HepG2 (cell line): ENCODE results near the gene L3MBTL4. TPM values are rescaled to one million over a fixed set of nuclear protein-coding genes. Genes with fewer than 3 reads are reported as not detected.

Experiments
- ATAC-seq: fragments of 200-7000 bp; cut with Tn5 transposase; 3 replicates; pipeline ENCODE4 v1.9.1; 2020; ENCODE audit warnings: mild to moderate bottlenecking, moderate library complexity
- BruUV-seq: library from RNA; stranded (reverse); fragments of 400-500 nt; replicated peaks from 2 replicates; lab custom pipeline; 2021; lab: Mats Ljungman, UMichigan
- CTCF ChIA-PET: fragments of 300-600 bp; formaldehyde crosslinking; extraction: SDS; loops from one replicate; lab custom pipeline; 2021; ENCODE audit warnings: low total read pairs, inconsistent platforms, low intra/inter-chr PET ratio; lab: Yijun Ruan, JAX
- POLR2A ChIA-PET: fragments of 350-600 bp; sonication (Branson Sonifier 250); formaldehyde crosslinking; loops from one replicate; lab custom pipeline; 2020; ENCODE audit warnings: antibody characterized with exemption, inconsistent platforms; lab: Yijun Ruan, JAX
- DNase-seq: peaks from one replicate; pipeline ENCODE4 v3.0.0-alpha.2; 2015; ENCODE audit warnings: low spot score
- FAIRE-seq: peaks from 3 replicates; lab custom pipeline; 2011; peaks lifted over from hg19 to GRCh38; lab: Jason Lieb, UNC
- H2AFZ ChIP-seq: one replicate; pipeline ENCODE4 v1.6.1; 2011; ENCODE audit warnings: low read length, inconsistent platforms
- H3K27ac ChIP-seq: fragments of 300-600 bp; 3 replicates; pipeline ENCODE4 v1.8.0; 2011; ENCODE audit warnings: mixed run types, mild to moderate bottlenecking, mixed read lengths, low read length, inconsistent platforms; ENCODE audit not compliant: insufficient read depth; ENCODE audit errors: extremely low read length
- H3K27me3 ChIP-seq, 2 experiments: fragments of 200-600 bp in 1 of 2; 2 replicates in 1 of 2; 3 replicates in 1 of 2; pipeline versions ENCODE4 v1.6.0 to v1.8.0; 2011; ENCODE audit warnings: low read length in 2 of 2, mild to moderate bottlenecking in 2 of 2, moderate library complexity in 2 of 2, inconsistent platforms in 1 of 2; ENCODE audit not compliant: insufficient read depth in 2 of 2, control insufficient read depth in 1 of 2
- H3K36me3 ChIP-seq, 2 experiments: fragments of 200-600 bp in 1 of 2; replicated peaks in 1 of 2; 2 replicates in 1 of 2; 3 replicates in 1 of 2; pipeline versions ENCODE4 v1.5.1 to v1.8.0; 2011; ENCODE audit warnings: low read length in 2 of 2, inconsistent platforms in 1 of 2; ENCODE audit not compliant: insufficient read depth in 2 of 2, control insufficient read depth in 1 of 2
- H3K4me1 ChIP-seq: 2 replicates; pipeline ENCODE4 v1.5.1; 2012; ENCODE audit warnings: low read length, inconsistent platforms; ENCODE audit not compliant: insufficient read depth
- H3K4me2 ChIP-seq: 2 replicates; pipeline ENCODE4 v1.6.0; 2011; ENCODE audit warnings: low read depth, low read length, inconsistent platforms
- H3K4me3 ChIP-seq, 3 experiments: fragments of 200-600 bp in 1 of 3; sonication (generic), shearing (Covaris generic) in 1 of 3; replicated peaks in 1 of 3; 2 replicates each; pipeline ENCODE4 v1.5.1; 2011 to 2016; ENCODE audit warnings: low read length in 3 of 3, inconsistent platforms in 2 of 3, low read depth in 2 of 3, mild to moderate bottlenecking in 2 of 3, control low read depth in 1 of 3, mixed read lengths in 1 of 3; ENCODE audit not compliant: insufficient read depth in 1 of 3
- H3K79me2 ChIP-seq: one replicate; pipeline ENCODE4 v1.6.1; 2011; ENCODE audit warnings: low read length, inconsistent platforms; ENCODE audit not compliant: insufficient read depth
- H3K9ac ChIP-seq: 2 replicates; pipeline ENCODE4 v1.6.0; 2011; ENCODE audit warnings: mild to moderate bottlenecking, low read depth, low read length, inconsistent platforms; ENCODE audit not compliant: insufficient read depth
- H3K9me3 ChIP-seq: 2 replicates; pipeline ENCODE4 v1.5.1; 2012; ENCODE audit warnings: mild to moderate bottlenecking, low read length
- H4K20me1 ChIP-seq: 2 replicates; pipeline ENCODE4 v1.6.0; 2011; ENCODE audit warnings: inconsistent platforms, mild to moderate bottlenecking, low read length, moderate library complexity; ENCODE audit not compliant: insufficient read depth
- ATAD3A ChIP-seq: sonication (generic); formaldehyde crosslinking; IDR thresholded peaks from 2 replicates; pipeline ENCODE4 v1.4.0; 2020; ENCODE audit warnings: missing genetic modification reagents
- CEBPB ChIP-seq: IDR thresholded peaks from 2 replicates; pipeline ENCODE4 v1.6.1; 2011; ENCODE audit warnings: low read depth, low read length, improper control_type of control experiment, borderline replicate concordance
- JUND ChIP-seq: sonication (generic); formaldehyde crosslinking; IDR thresholded peaks from 2 replicates; pipeline ENCODE4 v1.8.0; 2022; ENCODE audit warnings: mild to moderate bottlenecking, missing genetic modification reagents
- RFX3 ChIP-seq: IDR thresholded peaks from 2 replicates; pipeline ENCODE4 v1.6.1; 2016; ENCODE audit warnings: missing biosample characterization, missing genetic modification reagents
- ZNF496 ChIP-seq: sonication (generic); formaldehyde crosslinking; IDR thresholded peaks from 2 replicates; pipeline ENCODE4 v1.8.1; 2023; ENCODE audit warnings: mild to moderate bottlenecking, moderate library complexity, missing genetic modification reagents; ENCODE audit not compliant: insufficient replicate concordance
- WGBS: methylation state at CpG from one replicate; pipeline ENCODE4 v1.1.6; 2017; ENCODE audit warnings: low lambda C conversion rate; 5-methylcytosine and 5-hydroxymethylcytosine counted together
- in situ Hi-C: cut with HindIII; loops from 2 replicates; pipeline ENCODE4 v1.10.0; 2017; ENCODE audit warnings: low pct_unique_long_range_greater_than_20kb; ENCODE audit not compliant: extremely low pct_ligation_motif_present
- intact Hi-C: fragments of 100-400 bp; cut with micrococcal nuclease; formaldehyde crosslinking; loops from one replicate; pipeline ENCODE4 v1.10.0; 2022; ENCODE audit not compliant: unreplicated experiment
- polyA plus RNA-seq, 8 experiments: library from polyadenylated mRNA; depleted of rRNA in 3 of 8; stranded (reverse) in 7 of 8; unstranded in 1 of 8; fragments of >200 nt; fragmentation: Illumina TruSeq in 4 of 8; extraction: Trizol in 4 of 8; gene quantifications; 2 replicates each; pipeline versions ENCODE4 v1.2.1 to v1.2.3, GENCODE V29; 2011 to 2016; ENCODE audit warnings: low read depth in 4 of 8, missing spikeins in 1 of 8, mixed read lengths in 1 of 8; ENCODE audit not compliant: insufficient read depth in 1 of 8
- total RNA-seq, 5 experiments: library from RNA; depleted of rRNA; stranded (reverse); fragments of >200 nt; fragmentation: Illumina TruSeq; extraction: Trizol; gene quantifications; 2 replicates each; pipeline ENCODE4 v1.2.3, GENCODE V29; 2016; ENCODE audit warnings: low read depth in 1 of 5
- TF ChIP-seq, protein P1 (sequence below), 2 experiments: sonication (generic) in 1 of 2; formaldehyde crosslinking in 1 of 2; IDR thresholded peaks; 2 replicates each; pipeline versions ENCODE4 v1.4.0 to v1.6.1; 2018 to 2020; ENCODE audit warnings: missing genetic modification reagents in 2 of 2, borderline replicate concordance in 1 of 2, low read depth in 1 of 2, mild to moderate bottlenecking in 1 of 2, missing biosample characterization in 1 of 2
- TF ChIP-seq, protein P2 (sequence below), 2 experiments: fragments of 450-650 bp in 1 of 2; sonication (generic) in 1 of 2; formaldehyde crosslinking; IDR thresholded peaks; 2 replicates each; pipeline versions ENCODE4 v1.5.0 to v1.8.0; 2020 to 2022; ENCODE audit warnings: mild to moderate bottlenecking in 1 of 2, missing genetic modification reagents in 1 of 2

Gene L3MBTL4
- total and polyA plus RNA-seq, 2 of the 13 experiments (the other 11 are each of a cell fraction or from before 2014, with no cell fraction given), result 10.8 to 13.3 TPM

DNA sequence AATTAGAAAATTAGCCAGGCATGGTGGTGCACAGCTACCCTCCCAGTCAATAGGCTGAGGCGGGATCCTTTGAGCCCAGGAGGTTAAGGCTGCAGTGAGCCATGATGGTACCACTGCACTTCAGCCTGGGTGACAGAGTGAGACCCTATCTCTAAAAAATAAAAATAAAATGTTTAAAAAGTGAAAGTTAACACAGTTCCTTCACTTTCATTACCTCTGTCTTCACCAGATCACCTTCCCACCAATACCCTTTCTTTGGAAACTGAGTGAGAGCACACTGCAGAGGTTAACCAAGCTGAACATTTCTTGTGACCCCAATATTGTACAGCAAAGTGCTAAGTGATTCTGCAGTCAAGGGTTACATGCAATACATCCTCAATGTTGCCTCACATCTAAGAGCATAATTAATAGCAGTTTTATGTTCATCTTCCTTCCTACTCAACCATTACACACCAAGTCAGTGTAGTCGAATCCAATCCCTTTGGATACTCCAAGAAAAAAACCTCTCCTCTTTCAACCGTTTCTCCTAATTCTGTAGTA is 1.7 kb downstream of the L3MBTL4 start:
- POLR2A ChIA-PET, result no interaction called here
- DNase-seq, result no peak
- Histone ChIP-seq H3K4me2 (peak overlapping the region; percentile 99), H3K9ac (peak overlapping the region; percentile 95; the same call in 1 of the 2 replicates), H3K27me3 (no peaks in the 10 kb centered on the region; a peak in 1 of 5 replicates), H3K4me1 (peaks cover 53% of the 10 kb centered on the region), H3K4me3 (peak overlapping the region; percentile 85 to 98 (median 91)), H4K20me1 (no peaks in the 10 kb centered on the region), H3K36me3 (no peaks in the 10 kb centered on the region), H3K27ac (no peak overlapping the region), H3K9me3 (no peaks in the 10 kb centered on the region), H3K79me2 (peaks cover 52% of the 10 kb centered on the region), H2AFZ (no peak overlapping the region)
- CTCF ChIA-PET, result no interaction called here
- no peak for TF ChIP-seq JUND
- TF ChIP-seq, protein P1, sequence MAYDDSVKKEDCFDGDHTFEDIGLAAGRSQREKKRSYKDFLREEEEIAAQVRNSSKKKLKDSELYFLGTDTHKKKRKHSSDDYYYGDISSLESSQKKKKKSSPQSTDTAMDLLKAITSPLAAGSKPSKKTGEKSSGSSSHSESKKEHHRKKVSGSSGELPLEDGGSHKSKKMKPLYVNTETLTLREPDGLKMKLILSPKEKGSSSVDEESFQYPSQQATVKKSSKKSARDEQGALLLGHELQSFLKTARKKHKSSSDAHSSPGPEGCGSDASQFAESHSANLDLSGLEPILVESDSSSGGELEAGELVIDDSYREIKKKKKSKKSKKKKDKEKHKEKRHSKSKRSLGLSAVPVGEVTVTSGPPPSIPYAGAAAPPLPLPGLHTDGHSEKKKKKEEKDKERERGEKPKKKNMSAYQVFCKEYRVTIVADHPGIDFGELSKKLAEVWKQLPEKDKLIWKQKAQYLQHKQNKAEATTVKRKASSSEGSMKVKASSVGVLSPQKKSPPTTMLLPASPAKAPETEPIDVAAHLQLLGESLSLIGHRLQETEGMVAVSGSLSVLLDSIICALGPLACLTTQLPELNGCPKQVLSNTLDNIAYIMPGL (CRISPR knock-in tag; IDR thresholded peaks at IDR 0.05; ENCODE audit: borderline replicate concordance in 1 of 2, low read depth in 1 of 2), result no peak
- TF ChIP-seq CEBPB, result 0 out of 2 replicates have a peak, but pooled peaks have one; percentile 29
- TF ChIP-seq, protein P2, sequence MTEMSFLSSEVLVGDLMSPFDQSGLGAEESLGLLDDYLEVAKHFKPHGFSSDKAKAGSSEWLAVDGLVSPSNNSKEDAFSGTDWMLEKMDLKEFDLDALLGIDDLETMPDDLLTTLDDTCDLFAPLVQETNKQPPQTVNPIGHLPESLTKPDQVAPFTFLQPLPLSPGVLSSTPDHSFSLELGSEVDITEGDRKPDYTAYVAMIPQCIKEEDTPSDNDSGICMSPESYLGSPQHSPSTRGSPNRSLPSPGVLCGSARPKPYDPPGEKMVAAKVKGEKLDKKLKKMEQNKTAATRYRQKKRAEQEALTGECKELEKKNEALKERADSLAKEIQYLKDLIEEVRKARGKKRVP (CRISPR knock-in tag; IDR thresholded peaks at IDR 0.05), result peak in 1 of 2 experiments; percentile 68; a peak in 2 of 4 replicates
- no peak for TF ChIP-seq ATAD3A
- TF ChIP-seq RFX3 (CRISPR knock-in tag), result no peak
- no peak for TF ChIP-seq ZNF496
- ATAC-seq, result no peak
- intact Hi-C loops, result loop anchor here (5.0 kb wide), 1 partner anchor 131 kb away; no protein-coding TSS in a partner anchor
- BruUV-seq, result TSS peak; percentile 47
- in situ Hi-C loops, result no loop called here
- 83% methylated on average over 3 of the region's 3 CpGs for WGBS
- no peak for FAIRE-seq
